ENCODE results near the gene LIPK. TPM values are rescaled to one million over a fixed set of nuclear protein-coding genes. Genes with fewer than 3 reads are reported as not detected.
A peak's percentile ranks its signal among the peaks of the same experiment; 100 is the strongest.

Gene LIPK
- total RNA-seq, 1 donor from 2014 or later, result not detected

DNA sequence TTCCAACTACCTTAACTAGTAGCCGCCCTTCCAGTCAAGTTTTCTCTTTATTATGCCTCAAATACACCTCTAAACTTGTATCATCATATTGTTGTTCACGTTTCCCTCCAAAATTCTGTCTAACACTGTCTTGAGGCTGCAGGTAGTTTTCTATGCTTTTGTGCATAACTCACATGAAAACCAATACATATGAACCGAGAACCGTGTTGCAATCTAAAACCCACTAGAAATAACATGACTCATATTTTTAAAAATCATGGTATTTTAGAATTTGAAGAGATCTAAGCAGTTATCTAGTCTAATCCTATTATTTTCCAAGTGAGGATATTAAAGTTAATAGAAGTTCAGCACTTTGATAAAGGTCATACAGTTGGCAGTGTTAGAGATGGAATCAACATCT lies 23.6 kb upstream of the LIPK start:
- no peak for DNase-seq (ENCODE audit: low read depth)
- Histone ChIP-seq H3K36me3 (ENCODE audit: control insufficient read depth, insufficient read depth, low read length) (no peaks in the 10 kb centered on the region), H3K27me3 (ENCODE audit: control insufficient read depth, insufficient read depth, low read length) (no peaks in the 10 kb centered on the region), H3K4me3 (ENCODE audit: low read depth, low read length) (no peak overlapping the region)
- TF ChIP-seq, protein P1, sequence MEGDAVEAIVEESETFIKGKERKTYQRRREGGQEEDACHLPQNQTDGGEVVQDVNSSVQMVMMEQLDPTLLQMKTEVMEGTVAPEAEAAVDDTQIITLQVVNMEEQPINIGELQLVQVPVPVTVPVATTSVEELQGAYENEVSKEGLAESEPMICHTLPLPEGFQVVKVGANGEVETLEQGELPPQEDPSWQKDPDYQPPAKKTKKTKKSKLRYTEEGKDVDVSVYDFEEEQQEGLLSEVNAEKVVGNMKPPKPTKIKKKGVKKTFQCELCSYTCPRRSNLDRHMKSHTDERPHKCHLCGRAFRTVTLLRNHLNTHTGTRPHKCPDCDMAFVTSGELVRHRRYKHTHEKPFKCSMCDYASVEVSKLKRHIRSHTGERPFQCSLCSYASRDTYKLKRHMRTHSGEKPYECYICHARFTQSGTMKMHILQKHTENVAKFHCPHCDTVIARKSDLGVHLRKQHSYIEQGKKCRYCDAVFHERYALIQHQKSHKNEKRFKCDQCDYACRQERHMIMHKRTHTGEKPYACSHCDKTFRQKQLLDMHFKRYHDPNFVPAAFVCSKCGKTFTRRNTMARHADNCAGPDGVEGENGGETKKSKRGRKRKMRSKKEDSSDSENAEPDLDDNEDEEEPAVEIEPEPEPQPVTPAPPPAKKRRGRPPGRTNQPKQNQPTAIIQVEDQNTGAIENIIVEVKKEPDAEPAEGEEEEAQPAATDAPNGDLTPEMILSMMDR (IDR thresholded peaks at IDR 0.05; ENCODE audit: insufficient read depth, low read length, poor library complexity, severe bottlenecking), result no peak

DNA sequence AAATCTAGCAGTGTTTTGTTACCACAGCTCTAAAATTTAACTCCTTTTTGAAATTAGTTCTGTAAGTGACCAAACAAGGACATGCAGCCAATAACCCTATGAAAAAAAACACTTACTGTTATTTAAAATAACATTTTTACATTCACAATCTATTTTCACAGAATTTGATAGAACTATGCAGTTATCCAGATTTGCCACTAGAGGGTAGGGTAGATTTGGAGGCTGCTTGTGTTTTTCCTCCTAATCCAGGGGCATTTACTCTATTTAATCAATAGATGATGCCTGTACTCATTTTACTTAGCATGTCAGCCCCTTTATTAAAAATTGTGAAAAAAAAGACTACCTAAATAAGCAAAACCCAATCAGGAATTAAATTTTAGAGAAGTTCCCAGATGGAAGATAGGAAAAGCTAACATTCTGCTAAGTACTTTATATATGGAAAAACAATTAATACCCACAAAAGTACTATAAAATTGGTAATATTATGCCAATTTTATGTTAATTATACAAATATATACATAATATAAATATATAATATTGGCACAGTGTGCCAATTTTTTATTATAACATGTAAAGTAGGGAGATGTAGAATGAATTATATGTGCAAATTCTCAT lies 18.1 kb upstream of the LIPK start:
- Histone ChIP-seq H3K36me3 (ENCODE audit: control insufficient read depth, insufficient read depth, low read length) (no peaks in the 10 kb centered on the region), H3K4me3 (ENCODE audit: low read depth, low read length) (no peak overlapping the region), H3K27me3 (ENCODE audit: control insufficient read depth, insufficient read depth, low read length) (no peaks in the 10 kb centered on the region)
- TF ChIP-seq, protein P1 (IDR thresholded peaks at IDR 0.05; ENCODE audit: insufficient read depth, low read length, poor library complexity, severe bottlenecking), result peak; percentile 80
- no peak for DNase-seq (ENCODE audit: low read depth)

DNA sequence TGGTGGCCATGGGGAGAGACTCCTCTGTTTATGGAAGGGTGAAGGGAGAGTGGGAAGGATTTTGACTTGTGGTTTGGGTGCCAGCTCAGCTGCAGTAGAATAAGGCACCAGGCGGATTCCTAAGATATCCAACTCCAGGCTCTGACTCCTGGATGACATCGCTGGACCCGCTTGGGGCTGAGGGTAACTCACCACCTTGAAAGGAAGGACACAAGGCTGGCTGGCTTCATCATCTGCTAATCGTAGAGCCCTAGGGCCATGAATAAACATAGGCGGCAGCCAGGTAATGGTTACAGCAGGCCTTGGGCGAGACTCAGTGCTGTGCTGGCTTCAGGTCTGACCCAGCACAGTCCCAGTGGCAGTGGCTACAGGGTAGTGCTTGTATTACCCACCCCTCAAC lies 16.7 kb upstream of the LIPK start:
- DNase-seq (ENCODE audit: low read depth), result no peak
- Histone ChIP-seq H3K4me3 (ENCODE audit: low read depth, low read length) (no peak overlapping the region), H3K36me3 (ENCODE audit: control insufficient read depth, insufficient read depth, low read length) (no peaks in the 10 kb centered on the region), H3K27me3 (ENCODE audit: control insufficient read depth, insufficient read depth, low read length) (no peaks in the 10 kb centered on the region)
- TF ChIP-seq, protein P1 (IDR thresholded peaks at IDR 0.05; ENCODE audit: insufficient read depth, low read length, poor library complexity, severe bottlenecking), result no peak

DNA sequence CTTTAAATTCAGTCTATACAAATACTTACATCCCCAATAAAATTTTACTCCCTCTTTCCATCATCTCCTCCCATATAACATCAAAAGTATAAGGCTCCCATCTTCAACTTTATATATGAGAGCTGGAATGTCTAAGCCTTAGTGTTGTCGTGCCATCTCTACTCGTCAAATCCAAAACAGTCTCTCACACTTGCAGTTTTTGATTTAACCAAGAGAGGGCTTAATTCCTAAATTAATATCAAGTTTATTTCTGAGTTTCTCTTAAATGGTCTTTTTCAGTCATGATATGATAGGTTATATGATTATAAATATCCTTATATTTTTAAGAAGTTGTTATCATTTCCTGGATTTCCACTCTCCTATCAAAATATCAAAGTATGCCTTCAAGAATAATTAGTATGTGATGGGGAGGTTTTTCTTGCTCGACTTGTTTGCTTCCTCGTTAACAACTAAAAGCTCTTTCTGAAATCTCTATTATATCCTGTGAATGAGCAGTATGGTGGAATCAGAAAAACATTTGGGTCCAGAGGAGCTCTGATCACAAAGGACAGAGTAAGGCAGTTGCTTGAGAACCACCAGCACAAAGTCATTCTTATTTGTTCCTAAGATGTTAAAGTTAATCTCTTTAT lies 12.5 kb upstream of the LIPK start:
- Histone ChIP-seq H3K36me3 (ENCODE audit: control insufficient read depth, insufficient read depth, low read length) (no peaks in the 10 kb centered on the region), H3K4me3 (ENCODE audit: low read depth, low read length) (no peak overlapping the region), H3K27me3 (ENCODE audit: control insufficient read depth, insufficient read depth, low read length) (no peaks in the 10 kb centered on the region)
- TF ChIP-seq, protein P1 (IDR thresholded peaks at IDR 0.05; ENCODE audit: insufficient read depth, low read length, poor library complexity, severe bottlenecking), result peak; percentile 15
- no peak for DNase-seq (ENCODE audit: low read depth)

DNA sequence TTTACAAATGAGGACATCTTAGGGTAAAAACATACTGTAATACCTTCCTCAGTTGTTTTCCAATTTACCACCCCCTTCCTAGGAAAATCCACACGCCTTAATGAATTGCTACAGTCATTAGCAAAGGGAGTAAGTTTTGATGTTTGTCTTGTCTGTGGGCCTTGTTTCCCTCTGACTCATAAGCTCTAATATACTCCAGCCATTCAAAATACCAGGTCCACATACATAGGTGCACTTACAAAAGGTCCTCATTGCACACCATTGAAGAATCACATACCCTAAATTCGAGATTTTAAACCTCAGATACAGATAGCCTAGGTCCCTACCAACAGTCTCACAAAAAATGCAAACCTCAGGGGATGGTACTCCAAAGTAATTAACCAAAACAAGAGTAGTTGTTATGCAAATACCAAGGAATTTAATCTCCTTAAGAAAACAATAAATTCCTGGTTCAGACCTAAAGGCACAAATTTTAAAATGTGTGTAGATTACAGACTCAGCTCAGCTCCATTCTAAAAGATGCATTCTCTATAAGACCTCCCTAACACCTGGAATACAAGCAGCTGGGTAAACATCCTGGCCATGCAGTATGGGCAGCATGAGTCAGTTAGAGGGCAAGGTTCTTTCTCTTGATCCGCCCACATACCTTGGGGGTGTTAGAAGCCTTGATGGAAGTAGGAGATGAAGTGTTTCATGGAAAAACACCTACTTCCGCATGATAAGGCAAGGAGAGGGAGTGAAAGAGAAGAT lies 3.0 kb upstream of the LIPK start:
- Histone ChIP-seq H3K4me3 (ENCODE audit: low read depth, low read length) (no peak overlapping the region), H3K36me3 (ENCODE audit: control insufficient read depth, insufficient read depth, low read length) (no peaks in the 10 kb centered on the region), H3K27me3 (ENCODE audit: control insufficient read depth, insufficient read depth, low read length) (no peaks in the 10 kb centered on the region)
- TF ChIP-seq, protein P1 (IDR thresholded peaks at IDR 0.05; ENCODE audit: insufficient read depth, low read length, poor library complexity, severe bottlenecking), result no peak
- DNase-seq (ENCODE audit: low read depth), result peak; percentile 96
